Chondrocyte (in vitro differentiated cells): ENCODE measurements around the gene DRAP1. TPM values are rescaled to one million over a fixed set of nuclear protein-coding genes. Genes with fewer than 3 reads are reported as not detected.
A peak's percentile ranks its signal among the peaks of the same experiment; 100 is the strongest.

Experiments
- DNase-seq: peaks from one replicate; pipeline ENCODE4 v3.0.0; 2021; ENCODE audit warnings: mixed read lengths, low spot score
- H3K27ac Mint-ChIP-seq: one replicate; pipeline ENCODE4 v1.8.0; 2021; ENCODE audit warnings: mild to moderate bottlenecking, moderate library complexity, mixed read lengths; ENCODE audit not compliant: unreplicated experiment
- H3K27me3 Mint-ChIP-seq: 2 replicates; pipeline ENCODE4 v1.8.0; 2021; ENCODE audit warnings: low read depth, mixed read lengths
- H3K36me3 Mint-ChIP-seq: 2 replicates; pipeline ENCODE4 v1.8.0; 2021; ENCODE audit warnings: low read depth, mixed read lengths
- H3K4me1 Mint-ChIP-seq: 2 replicates; pipeline ENCODE4 v1.8.0; 2021; ENCODE audit warnings: low read depth, mild to moderate bottlenecking, mixed read lengths
- H3K4me3 Mint-ChIP-seq: one replicate; pipeline ENCODE4 v1.8.0; 2021; ENCODE audit warnings: mild to moderate bottlenecking, moderate library complexity, mixed read lengths; ENCODE audit not compliant: unreplicated experiment
- H3K9me3 Mint-ChIP-seq: 2 replicates; pipeline ENCODE4 v1.8.0; 2021; ENCODE audit warnings: low read depth, mixed read lengths
- long read RNA-seq: library from polyadenylated mRNA; stranded (forward); transcript quantifications from one replicate; pipeline ENCODE4 v2.0.0, GENCODE V29; 2021
- total RNA-seq: library from RNA; stranded (reverse); gene quantifications from 3 replicates; pipeline ENCODE4 v1.2.1, GENCODE V29; 2021
- TF ChIP-seq, protein P1 (sequence below): fragments of 200-600 bp; sonication (generic); IDR thresholded peaks from 2 replicates; pipeline ENCODE4 v1.5.0; 2021; ENCODE audit warnings: antibody characterized with exemption, mild to moderate bottlenecking, moderate library complexity

Gene DRAP1, protein sequence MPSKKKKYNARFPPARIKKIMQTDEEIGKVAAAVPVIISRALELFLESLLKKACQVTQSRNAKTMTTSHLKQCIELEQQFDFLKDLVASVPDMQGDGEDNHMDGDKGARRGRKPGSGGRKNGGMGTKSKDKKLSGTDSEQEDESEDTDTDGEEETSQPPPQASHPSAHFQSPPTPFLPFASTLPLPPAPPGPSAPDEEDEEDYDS
- total RNA-seq, result 111 to 142 TPM (median 116 TPM) in 3 replicates
- long read RNA-seq, transcript DRAP1-201 (7 exons, 989 nt), result major isoform, 164 of 174 reads
- long read RNA-seq, partial matches to known transcripts, result 2 of 174 reads
- long read RNA-seq, other reads (novel, unspliced or antisense), result 5 of 174 reads

DNA sequence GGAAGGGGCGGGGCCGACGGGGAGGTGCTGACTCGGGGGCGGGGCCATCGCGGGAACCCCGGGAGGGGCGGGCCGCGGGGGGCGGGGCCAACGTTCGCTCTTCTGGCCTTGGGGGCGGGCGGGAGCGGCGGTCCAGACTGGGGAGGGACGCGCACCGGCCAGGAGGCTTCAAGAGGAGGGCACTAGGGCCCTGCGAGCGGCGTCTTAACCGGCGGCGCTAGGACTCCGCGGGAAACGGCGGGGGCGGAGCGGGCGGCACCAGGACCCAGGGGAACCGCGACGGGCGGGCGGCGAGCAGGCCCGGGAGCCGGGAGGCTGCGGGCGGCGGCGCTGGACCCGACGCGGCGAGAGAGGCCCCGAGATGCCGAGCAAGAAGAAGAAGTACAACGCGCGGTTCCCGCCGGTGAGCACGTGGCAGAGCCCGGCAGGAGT, at the start of gene DRAP1:
DRAP1 (plus strand) TSS at position 286 of the 432 bp plus-strand sequence; CDS start at position 362, 76 bp downstream.
- Mint-ChIP-seq H3K27me3 (no peaks in the 10 kb centered on the region), H3K36me3 (peaks cover 15% of the 10 kb centered on the region), H3K9me3 (no peaks in the 10 kb centered on the region), H3K27ac (peak within 1 kb of the TSS; percentile 91), H3K4me1 (peaks cover 46% of the 10 kb centered on the region), H3K4me3 (peak within 1 kb of the TSS; percentile 90)
- TF ChIP-seq, protein P1, sequence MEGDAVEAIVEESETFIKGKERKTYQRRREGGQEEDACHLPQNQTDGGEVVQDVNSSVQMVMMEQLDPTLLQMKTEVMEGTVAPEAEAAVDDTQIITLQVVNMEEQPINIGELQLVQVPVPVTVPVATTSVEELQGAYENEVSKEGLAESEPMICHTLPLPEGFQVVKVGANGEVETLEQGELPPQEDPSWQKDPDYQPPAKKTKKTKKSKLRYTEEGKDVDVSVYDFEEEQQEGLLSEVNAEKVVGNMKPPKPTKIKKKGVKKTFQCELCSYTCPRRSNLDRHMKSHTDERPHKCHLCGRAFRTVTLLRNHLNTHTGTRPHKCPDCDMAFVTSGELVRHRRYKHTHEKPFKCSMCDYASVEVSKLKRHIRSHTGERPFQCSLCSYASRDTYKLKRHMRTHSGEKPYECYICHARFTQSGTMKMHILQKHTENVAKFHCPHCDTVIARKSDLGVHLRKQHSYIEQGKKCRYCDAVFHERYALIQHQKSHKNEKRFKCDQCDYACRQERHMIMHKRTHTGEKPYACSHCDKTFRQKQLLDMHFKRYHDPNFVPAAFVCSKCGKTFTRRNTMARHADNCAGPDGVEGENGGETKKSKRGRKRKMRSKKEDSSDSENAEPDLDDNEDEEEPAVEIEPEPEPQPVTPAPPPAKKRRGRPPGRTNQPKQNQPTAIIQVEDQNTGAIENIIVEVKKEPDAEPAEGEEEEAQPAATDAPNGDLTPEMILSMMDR, result no peak
- DNase-seq, result peak; percentile 100

DNA sequence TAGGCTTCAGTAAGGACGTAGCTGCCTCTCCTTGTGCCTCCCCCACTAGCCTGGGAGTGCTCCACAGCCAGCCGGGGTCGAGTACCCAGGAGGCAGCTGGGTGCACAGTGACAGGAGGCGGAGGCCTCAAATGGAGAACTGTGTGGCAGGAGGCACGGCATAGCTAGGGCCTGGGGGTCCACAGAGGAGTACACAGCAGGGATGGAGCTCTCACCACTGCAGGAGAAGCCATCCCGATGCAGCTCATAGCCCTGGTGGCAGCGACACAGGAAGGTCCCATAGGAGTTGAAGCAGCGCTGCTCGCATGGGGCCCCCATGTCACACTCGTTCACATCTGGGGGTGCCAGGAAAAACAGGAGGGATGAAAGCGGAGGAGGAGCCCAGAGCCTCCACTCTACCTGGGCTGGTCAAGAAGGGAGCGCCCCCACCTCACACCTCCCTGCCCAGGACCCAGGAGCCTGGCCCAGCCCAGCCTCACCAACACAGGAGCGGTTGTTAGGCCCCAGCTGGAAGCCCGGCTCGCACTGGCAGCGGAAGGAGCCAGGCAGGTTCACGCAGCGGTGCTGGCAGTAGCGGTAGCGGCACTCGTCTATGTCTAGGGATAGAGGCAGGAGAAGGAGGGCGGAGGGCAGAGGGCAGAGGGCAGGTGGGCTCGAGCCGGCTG, 49.5 kb upstream of the DRAP1 start:
- peaks cover 40% of the 10 kb centered on the region for H3K4me1 Mint-ChIP-seq
- peaks cover 16% of the 10 kb centered on the region for H3K36me3 Mint-ChIP-seq
- peak; percentile 89 for DNase-seq
- no peak overlapping the region for H3K4me3 Mint-ChIP-seq
- TF ChIP-seq, protein P1, result no peak
- H3K27me3 Mint-ChIP-seq, result no peaks in the 10 kb centered on the region
- peak overlapping the region; percentile 89 for H3K27ac Mint-ChIP-seq
- no peaks in the 10 kb centered on the region for H3K9me3 Mint-ChIP-seq

- Mint-ChIP-seq H3K4me3 (peak overlapping the region; percentile 86), H3K4me1 (peaks cover 37% of the 10 kb centered on the region), H3K27ac (peak overlapping the region; percentile 89), H3K36me3 (peaks cover 12% of the 10 kb centered on the region), H3K9me3 (no peaks in the 10 kb centered on the region), H3K27me3 (no peaks in the 10 kb centered on the region)
- peak; percentile 90 for DNase-seq
- TF ChIP-seq, protein P1, result no peak
These were observed 48.9 kb upstream of the DRAP1 start for GRCh38 chr11:65870307-65870658.

GRCh38 chr11:65870706-65871681, 48.2 kb upstream of the DRAP1 start:
- Mint-ChIP-seq H3K27ac (peak overlapping the region; percentile 89), H3K27me3 (no peaks in the 10 kb centered on the region), H3K9me3 (no peaks in the 10 kb centered on the region), H3K4me1 (peaks cover 37% of the 10 kb centered on the region), H3K36me3 (peaks cover 11% of the 10 kb centered on the region), H3K4me3 (peak overlapping the region; percentile 86)
- DNase-seq, result peak; percentile 87
- TF ChIP-seq, protein P1, result no peak
